ENCODE results near the gene ZNF692.
"Not testable (repeated sequence)": the region's sequence is repeated elsewhere in the genome, so short reads cannot be mapped to it uniquely, and the experiment has no call there.

ZNF692 gene, protein sequence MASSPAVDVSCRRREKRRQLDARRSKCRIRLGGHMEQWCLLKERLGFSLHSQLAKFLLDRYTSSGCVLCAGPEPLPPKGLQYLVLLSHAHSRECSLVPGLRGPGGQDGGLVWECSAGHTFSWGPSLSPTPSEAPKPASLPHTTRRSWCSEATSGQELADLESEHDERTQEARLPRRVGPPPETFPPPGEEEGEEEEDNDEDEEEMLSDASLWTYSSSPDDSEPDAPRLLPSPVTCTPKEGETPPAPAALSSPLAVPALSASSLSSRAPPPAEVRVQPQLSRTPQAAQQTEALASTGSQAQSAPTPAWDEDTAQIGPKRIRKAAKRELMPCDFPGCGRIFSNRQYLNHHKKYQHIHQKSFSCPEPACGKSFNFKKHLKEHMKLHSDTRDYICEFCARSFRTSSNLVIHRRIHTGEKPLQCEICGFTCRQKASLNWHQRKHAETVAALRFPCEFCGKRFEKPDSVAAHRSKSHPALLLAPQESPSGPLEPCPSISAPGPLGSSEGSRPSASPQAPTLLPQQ

DNA sequence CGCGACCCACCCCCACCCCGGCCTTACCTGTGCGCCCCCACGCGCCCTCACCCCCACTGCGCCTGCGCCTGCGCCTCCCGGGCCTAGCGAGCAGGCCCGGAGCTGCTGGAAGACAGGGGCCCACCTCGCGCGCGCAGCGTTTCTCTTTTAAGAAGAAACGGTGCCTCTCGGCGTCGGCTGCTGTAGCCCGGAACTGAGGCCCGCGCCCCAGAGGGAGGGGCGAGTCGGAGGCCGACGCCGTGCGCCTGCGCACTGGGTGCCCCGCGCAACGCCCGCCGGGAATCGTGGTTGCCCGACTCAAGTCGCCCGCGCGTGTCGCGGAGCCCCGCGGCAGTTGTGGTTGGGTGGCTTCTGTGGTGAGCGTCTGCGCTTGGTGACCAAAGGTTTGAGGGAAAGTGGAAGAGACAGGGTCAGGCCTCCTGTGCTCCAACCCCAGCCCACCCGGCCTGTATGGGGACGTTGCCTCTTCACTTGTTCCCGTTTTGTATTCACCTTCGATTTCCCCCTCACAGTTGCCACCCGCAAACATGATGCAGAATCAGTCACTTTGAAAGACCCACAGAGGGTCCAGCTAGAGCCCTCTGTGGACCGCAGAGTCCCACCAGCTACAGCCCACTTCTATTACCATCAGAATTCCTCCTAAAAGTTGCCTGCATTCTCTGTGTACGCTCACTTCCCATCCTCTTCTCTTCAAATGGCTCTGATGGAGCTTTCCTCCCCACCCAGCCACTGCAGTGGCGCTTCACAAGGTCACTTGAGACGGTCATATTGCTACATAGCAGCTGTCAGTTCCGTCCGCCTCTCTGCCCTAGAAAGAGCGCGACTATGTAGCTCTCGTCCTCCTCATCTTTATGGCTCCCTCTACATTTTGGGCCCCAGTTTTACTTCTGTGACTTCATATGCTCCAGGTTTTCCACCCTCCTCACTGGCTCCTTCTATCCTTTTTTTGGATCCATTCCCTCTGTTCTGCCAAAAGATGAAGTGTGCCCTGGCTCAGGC is at the start of gene ZNF692:
TSS of gene ZNF692 (minus strand) at position 195 of the 999 bp plus-strand sequence. CDS start 776 bp downstream, outside the sequence.
- DNase-seq, result peak; percentile 85

DNA sequence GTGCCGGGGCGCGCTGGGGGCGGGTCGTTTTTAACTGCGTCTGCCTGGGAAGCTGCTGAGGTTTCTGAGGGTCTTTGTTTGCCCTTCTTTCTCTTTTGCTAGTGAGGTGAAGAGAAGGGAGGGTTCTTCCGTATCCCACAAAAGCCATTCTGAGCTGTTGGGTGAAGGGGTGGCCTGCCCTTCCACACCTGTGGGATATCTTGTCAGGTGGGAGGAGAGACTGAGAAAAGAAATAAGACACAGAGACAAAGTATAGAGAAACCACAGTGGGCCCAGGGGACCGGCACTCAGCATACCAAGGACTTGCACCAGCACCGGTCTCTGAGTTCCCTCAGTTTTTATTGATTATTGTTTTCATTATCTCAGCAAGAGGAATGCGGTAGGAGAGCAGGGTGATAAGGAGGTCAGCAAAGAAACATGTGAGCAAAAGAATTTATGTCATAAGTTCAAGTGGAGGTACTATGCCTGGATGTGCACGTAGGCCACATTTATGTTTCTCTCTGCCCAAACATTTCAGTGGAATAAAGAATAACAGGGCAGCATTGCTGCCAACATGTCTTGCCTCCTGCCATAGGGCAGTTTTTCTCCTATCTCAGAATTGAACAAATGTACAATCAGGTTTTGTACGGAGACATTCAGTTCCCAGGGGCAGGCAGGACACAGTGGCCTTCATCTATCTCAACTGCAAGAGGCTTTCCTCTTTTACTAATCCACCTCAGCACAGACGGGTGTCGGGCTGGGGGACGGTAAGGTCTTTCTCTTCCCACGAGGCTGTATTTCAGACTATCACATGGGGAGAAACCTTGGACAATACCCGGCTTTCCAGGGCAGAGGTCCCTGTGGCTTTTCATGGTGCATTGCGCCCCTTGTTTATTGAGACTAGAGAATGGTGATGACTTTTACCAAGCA is 48.1 kb upstream of the ZNF692 start:
- no peak for DNase-seq

DNA sequence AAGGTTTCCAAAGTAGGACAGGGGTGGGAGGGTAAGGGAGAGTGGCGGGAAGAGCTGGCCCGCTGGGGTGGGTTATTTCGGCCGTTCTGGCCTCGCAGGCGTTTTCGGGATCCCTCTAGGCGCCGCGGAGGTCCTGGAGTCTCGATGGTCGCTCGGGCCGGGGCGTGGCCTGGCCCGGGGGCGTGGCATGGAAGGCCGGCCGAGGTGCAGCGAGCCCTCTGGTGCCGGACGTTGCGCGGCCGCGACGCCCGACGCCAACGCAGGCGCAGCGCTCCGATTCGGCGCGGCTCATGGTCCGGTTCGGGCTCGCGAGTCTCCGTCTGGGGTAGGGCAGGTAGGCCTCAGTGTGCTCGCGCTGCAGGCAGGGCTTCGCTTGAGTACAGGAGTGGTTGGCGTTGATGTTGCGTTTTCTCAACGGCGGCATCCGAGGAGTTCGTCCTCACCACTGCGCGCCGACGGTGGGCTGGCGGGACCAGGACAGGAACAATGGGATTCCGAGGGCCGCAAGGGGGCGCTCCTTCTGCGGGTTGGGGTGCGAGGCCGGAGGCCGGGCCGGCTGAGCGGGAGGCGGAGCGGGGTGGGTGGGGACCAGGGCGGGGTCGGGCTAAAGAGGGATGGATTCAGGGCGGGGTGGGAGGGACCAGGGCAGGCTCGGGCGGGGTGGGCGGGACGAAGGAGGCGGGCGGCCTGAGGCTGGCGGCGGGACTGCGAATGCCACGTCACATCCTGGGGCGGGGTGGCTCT is 47.3 kb upstream of the ZNF692 start, which contains the start of gene PGBD2:
TSS of gene PGBD2 (plus strand) at position 227 of the 744 bp plus-strand sequence. CDS start 7,628 bp downstream, outside the sequence.
- DNase-seq, result peak; percentile 78

DNA sequence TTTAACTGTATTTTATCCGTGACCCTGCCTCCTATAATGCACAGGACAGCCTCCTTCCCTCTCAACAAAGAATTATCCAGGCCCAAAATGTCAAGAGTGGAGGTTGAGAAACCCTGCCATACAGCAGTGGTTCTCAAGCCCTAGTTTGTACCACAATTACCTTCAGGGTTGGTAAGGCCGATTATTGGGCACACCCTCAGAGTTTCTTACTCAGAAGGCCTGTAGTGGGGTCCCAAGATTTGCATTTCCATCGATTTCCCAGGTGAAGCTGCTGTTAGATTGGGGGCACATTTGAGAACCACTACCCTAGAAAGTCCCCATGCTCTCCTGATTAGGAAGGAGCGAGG is 46.8 kb upstream of the ZNF692 start:
- DNase-seq, result no peak

DNA sequence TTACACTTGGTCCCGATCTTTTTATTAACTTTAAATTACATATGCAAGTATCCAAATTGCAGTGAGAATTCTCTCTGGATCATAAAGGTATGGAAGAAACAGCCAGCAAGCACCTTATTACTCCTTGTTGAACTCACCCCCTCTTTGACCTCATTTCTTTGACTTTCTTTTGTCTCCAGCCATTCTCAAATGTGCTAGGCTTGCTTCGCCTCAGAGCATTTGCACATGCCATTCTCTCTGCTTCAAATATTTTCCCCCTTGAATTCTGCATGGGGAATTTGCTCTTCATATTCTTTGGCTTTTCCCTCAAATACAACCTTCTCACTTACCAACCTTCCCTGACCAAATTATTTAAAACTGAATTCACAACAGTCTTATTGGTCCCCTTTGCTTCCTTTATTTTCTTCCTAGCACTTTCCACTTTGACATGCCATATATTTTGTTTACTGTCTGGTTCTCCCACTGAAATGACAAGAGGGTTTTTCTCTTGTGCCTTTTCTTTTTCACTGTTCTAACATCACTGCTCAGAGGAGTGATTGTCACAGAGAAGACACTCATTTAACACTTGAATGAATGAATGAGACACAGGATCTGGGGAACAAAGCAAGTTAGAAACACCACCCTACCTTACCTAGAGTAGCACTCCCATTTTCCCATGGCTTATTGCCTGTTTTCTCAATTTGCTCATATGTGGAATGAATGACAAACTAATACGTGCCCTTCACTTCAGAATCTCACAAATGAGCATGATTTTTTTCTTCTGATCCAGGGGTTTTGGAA is 45.7 kb upstream of the ZNF692 start:
- DNase-seq, result no peak

DNA sequence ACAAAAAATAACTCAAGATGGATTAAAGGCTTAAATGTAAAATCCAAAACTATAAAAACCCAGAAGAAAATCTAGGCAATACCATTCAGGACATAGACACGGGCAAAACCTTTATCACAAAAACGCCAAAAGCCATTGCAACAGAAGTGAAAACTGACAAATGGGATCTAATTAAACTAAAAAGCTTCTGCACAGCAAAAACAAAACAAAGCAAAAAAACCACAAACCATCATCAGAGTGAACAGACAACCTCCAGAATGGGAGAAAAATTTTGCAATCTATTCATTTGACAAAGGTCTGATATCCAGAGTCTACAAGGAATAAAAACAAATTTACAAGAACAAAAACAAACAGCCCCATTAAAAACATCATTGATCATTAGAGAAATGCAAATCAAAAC is 42.7 kb upstream of the ZNF692 start:
- DNase-seq, result no peak

DNA sequence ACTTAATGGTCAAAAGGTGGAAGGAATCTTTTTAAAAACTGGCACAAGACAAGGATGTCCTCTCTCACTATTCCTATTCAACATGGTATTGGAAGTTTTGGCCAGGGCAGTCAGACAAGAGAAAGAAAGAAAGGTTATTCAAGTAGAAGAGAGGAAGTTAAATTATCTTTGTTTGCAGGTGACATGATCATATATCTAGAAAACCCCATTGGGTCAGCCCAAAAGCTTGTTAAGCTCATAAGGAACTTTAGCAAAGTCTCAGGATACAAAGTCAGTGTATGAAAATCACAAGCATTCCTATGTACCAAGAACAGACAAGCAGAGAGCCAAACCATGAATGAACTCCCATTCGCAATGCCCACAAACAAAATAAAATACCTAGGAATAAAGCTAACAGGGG is 41.8 kb upstream of the ZNF692 start:
- no peak for DNase-seq

DNA sequence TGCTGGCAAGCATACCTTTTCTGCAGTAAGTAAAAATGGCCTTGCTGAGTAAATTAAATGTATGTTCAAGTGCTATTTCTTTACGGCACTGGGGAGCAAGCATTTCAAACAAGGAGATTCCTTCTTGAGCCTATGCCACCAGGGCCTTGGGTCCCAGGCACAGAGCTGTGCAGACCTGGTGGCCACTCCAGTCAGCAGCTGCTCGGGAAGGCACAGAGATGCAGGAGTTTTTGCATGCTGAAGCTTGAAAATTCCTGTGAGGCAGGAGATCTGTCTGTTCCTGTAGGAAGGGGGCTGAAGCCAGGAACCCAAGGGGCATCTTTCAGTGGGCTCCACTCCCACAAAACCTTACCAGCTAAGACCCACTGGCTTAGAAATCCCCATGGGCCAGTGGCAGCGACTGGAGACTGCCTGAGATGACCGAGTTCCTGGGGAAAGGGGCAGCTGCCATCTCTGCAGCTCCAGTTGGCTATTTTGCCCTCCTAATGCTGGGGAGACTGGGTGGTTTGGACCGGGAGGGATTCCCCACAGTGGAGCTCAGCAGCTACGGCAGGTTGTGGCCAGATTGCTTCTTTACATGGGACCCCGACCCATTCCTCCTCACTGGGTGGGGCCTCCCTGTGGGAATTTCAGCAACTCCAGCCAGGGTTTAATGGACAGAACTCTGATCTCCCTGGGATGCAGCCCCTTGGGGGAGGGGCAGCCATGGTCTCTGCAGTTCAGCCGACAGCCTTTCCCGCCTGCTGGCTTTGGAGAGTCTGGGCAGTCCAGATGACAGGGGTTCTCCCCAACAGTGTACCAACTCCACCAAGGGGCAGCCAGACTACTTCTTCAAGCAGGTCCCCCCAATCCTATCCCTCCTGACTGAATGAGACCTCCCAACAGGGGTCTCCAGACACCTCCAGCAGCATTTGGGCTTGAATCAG is 38.8 kb upstream of the ZNF692 start:
- DNase-seq, result no peak

DNA sequence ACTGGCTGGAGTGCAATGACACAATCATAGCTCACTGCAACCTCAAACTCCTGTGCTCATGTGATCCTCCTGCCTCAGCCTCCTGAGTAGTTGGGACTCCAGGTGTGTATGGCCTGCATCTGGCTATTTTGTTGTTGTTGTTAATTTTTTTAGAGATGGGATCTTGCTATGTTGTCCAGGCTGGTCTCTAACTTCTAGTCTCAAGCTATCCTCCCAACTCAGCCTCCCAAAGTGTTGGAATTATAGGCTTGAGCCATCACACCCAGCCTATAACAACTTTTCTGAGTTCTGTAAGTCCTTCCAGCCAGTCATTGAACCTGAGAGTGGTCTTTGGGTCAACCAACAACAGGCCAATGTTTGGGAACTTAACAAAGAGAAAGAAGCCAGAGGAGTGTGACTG is 36.0 kb upstream of the ZNF692 start:
- no peak for DNase-seq

DNA sequence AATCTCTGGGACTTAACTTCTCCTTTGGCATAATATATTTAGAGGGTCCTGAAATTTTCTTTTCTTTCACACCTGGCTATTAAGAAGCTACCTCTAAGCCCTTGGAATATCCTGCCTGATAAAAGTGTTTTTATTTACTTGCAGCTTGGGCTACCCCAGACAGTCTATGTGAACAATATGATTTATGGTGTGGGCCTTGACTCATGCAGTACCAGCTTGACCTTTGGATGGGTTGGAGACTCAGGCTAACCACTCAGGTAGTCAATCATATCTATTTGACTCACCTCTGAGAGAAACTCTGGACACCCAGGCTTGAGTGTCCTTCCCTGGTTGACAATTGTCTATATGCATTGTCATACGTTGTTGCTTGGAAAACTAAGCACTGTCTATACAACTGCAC is 33.7 kb upstream of the ZNF692 start:
- no peak for DNase-seq

DNA sequence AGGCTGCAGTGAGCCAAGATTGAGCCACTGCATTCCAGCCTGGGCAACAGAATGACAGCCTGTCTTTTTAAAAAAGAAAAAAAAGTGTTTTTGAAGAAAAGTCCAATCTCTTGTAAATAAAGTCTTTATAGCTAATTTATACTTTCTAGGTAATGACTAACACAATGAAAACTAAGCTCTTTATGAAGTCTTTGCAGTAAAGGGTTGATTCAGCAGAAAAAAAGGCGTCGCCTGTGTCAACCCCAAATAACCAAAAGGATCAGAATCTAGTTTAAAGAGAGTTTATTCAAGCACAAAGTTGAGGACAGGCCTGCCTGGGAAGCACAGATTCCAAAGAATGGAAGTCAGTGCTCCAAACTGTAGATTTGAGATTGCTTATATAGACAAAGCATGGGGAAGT is 32.9 kb upstream of the ZNF692 start:
- no peak for DNase-seq

DNA sequence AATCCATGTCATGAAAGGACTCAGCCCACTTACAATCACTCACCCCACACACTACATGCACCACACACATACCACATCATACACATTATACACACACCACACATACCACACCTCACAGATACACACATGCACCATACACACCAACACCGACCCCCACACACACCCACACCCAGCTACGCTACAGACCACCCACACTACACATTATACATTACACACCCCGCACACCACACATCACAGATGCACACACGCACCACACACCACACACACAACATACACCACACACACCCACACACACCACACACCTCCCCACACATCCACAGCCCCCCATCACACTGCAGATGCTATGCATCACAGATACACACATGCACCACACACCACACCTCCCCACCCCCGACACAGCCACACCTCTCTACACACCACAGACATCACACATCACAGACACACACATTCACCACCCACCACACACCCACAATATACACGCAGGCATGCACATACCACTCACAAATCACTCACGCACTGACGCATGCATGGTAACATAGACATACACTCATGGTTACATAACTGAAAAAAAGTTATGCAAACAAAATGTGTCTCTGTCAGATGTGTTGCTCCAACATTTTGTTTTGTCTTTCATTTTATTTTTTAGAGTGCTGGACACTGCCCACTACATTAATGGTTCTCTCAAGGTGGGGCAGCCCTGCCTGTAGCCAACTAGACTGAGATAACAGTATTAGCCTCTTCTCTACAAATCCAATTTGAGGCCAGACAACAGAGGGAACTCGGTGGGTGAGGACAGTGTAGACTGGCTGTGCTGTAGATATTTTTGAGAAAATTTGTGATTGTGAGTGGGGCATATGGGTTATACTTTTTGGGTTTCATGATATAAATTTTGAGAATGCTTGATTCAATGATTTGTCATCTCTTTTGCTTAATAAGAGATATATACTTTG is 31.9 kb upstream of the ZNF692 start:
- no peak for DNase-seq

DNA sequence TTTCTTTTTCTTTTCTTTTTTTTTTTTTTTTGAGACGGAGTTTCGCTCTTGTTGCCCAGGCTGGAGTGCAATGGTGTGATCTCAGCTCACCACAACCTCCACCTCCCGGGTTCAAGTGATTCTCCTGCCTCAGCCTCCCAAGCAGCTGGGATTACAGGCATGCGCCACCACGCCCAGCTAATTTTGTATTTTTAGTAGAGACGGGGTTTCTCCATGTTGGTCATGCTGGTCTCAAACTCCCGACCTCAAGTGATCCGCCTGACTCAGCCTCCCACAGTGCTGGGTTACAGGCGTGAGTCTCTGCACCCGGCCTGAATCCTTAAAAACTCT is 31.0 kb upstream of the ZNF692 start:
- DNase-seq, result not testable (repeated sequence)

DNA sequence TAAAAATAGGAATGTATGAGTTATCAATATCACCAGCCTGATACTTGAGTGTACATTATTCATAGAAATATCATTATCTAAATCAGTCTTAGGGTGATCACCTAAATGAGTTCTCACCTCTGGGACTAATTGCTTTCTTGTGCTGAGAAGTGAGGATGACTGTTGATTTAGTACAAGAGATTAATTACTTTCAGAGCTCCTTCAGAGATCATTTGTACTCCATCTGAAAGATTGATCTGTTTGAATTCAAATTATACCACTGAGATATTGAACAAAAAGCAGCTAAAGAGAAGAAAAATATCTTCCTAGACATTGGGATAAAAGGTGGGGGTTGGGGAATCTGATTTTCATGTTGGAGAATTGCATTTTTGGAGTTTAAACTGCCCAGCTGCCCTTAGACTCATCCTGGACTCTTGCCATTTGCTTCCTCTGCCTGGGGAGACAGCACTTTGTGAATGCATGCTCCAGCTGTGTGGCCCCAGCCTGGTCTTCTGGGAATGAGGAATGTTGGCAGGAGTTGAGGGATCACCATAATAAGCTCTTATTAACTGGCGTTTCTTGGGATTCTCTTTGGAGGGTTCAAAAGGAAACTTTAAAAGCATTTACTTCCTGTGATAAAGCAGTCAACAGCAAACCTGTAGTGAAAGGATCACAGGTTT is 27.5 kb upstream of the ZNF692 start:
- DNase-seq, result no peak

DNA sequence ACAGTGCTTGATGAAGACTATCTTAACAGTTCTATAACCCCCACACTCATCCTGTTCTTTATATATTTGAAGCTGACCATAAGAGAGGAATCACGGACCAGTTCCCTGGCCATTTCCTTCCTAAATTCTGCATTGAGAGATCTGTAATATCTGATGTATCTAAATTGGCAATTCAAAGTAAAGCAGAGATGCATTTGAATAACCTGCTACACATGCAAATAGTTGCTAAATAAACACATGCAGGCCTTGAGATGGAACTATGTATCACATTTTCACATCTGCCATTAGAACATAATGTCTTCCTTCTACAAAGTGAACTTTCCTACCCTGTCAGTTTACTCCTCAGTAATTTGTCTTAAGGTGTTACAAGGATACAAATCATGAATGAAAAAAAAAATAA is 26.8 kb upstream of the ZNF692 start:
- no peak for DNase-seq

DNA sequence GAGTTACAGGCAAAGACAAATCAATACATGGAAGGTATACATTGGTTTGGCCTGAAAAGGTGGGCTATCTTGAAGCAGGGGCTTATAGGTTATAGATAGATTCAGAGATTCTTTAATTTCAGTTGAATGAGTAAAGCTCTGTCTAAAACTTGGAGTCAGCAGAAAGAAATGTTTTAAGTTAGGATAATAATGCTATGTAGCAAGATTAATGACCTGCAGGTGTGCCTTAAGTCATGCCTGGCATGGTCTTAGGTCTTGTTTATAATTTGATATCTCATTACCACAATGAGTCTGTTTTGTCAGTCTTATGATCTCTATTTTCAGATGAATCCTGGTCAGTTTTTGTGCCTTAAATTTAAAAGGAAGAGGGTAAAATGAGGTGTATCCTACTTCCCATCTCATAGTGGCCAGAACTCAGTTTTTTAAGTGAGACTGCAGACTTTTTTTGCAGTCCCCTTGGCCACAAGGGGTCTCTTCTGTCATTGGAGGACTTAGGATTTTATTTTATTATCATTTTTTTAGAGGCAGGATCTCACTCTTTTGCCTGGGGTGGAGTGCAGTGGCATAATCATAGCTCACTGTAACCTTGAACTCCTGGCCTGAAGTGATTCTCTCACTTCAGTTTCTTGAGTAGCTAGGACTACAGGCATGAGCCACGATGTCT is 25.9 kb upstream of the ZNF692 start:
- DNase-seq, result no peak

DNA sequence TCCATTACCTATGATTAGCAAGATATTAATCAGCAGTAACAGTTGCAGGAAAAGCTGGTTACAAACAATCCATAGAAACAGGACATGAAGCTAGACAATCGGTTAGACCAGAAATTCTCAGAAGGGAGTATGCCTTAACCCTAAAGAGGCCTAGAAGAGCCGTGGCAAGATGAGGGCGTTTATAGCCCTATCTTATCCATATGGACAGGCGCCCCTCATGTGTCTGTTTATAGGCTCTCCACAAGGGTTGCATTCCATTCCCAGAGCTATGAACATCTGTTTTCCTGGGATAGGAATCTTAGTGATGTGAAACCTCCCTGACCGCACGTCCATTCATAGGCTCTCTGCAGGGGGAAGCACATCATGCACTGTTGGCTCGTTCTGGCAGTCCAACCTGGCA is 23.5 kb upstream of the ZNF692 start:
- DNase-seq, result not testable (repeated sequence)

Measured in DMS79 (cell line).